Stimulated activated CD4-positive, alpha-beta T cell treated with anti-CD3 and anti-CD28 coated beads, TNF-alpha, amount 100 ng/mL, for 1 hour (primary cell): ENCODE data around the gene CNTNAP2.

Experiments
- DNase-seq, 3 donors: peaks; one replicate each; pipeline ENCODE4 v3.0.0-alpha.2; 2020; ENCODE audit warnings: low read depth in 3 of 3, low spot score in 1 of 3

CNTNAP2 gene

GRCh38 chr7:146554556-146554955 is 438.0 kb downstream of the CNTNAP2 start:
- DNase-seq, result no peak

- no peak for DNase-seq
Observed at GRCh38 chr7:146557971-146558469, 441.4 kb downstream of the CNTNAP2 start.

GRCh38 chr7:146565872-146566271 is 449.3 kb downstream of the CNTNAP2 start:
- no peak for DNase-seq

- DNase-seq, result no peak
Observed at GRCh38 chr7:146575903-146576302, 459.3 kb downstream of the CNTNAP2 start.

- DNase-seq, result no peak
Observed at GRCh38 chr7:146591976-146592375, 475.4 kb downstream of the CNTNAP2 start.

- DNase-seq, result no peak
Observed at GRCh38 chr7:146606628-146607027, 490.0 kb downstream of the CNTNAP2 start.

GRCh38 chr7:146619641-146620040 is 503.0 kb downstream of the CNTNAP2 start:
- no peak for DNase-seq

GRCh38 chr7:146626912-146627311 is 510.3 kb downstream of the CNTNAP2 start:
- no peak for DNase-seq

GRCh38 chr7:146635205-146636032 is 518.8 kb downstream of the CNTNAP2 start:
- DNase-seq, result no peak

GRCh38 chr7:146636033-146636356 is 519.4 kb downstream of the CNTNAP2 start:
- DNase-seq, result no peak

- DNase-seq, result no peak
Observed at GRCh38 chr7:146636581-146636980, 520.0 kb downstream of the CNTNAP2 start.

GRCh38 chr7:146639291-146639690 is 522.7 kb downstream of the CNTNAP2 start:
- DNase-seq, result no peak

- DNase-seq, result no peak
Observed at GRCh38 chr7:146641491-146641890, 524.9 kb downstream of the CNTNAP2 start.

- DNase-seq, result no peak
Observed at GRCh38 chr7:146645383-146645976, 528.9 kb downstream of the CNTNAP2 start.

GRCh38 chr7:146647445-146647844 is 530.8 kb downstream of the CNTNAP2 start:
- DNase-seq, result no peak

GRCh38 chr7:146652176-146652575 is 535.6 kb downstream of the CNTNAP2 start:
- DNase-seq, result no peak

GRCh38 chr7:146654048-146654447 is 537.4 kb downstream of the CNTNAP2 start:
- DNase-seq, result no peak

GRCh38 chr7:146655928-146656797 is 539.6 kb downstream of the CNTNAP2 start:
- DNase-seq, result no peak

GRCh38 chr7:146656988-146657387 is 540.4 kb downstream of the CNTNAP2 start:
- no peak for DNase-seq

GRCh38 chr7:146658604-146659003 is 542.0 kb downstream of the CNTNAP2 start:
- no peak for DNase-seq

- no peak for DNase-seq
Observed at GRCh38 chr7:146659732-146660131, 543.1 kb downstream of the CNTNAP2 start.

- DNase-seq, result no peak
Observed at GRCh38 chr7:146660839-146661238, 544.2 kb downstream of the CNTNAP2 start.
